HL-60 (cell line): ENCODE results near the gene MYH16.

Experiments used
- CTCF ChIP-seq: IDR thresholded peaks from one replicate; pipeline ENCODE4 v1.5.1; 2011; ENCODE audit warnings: low read length, control low read depth, inconsistent platforms; ENCODE audit not compliant: insufficient read depth
- GABPA ChIP-seq: IDR thresholded peaks from 2 replicates; pipeline ENCODE4 v1.6.1; 2012; ENCODE audit warnings: low read depth
- REST ChIP-seq: IDR thresholded peaks from 2 replicates; pipeline ENCODE4 v1.6.1; 2012; ENCODE audit warnings: low read depth; ENCODE audit not compliant: insufficient replicate concordance
- SPI1 ChIP-seq: IDR thresholded peaks from 2 replicates; pipeline ENCODE4 v1.6.1; 2012; ENCODE audit warnings: low read depth, mild to moderate bottlenecking, borderline replicate concordance

- TF ChIP-seq CTCF = no peak
- TF ChIP-seq GABPA = no peak
- TF ChIP-seq SPI1 = no peak
- no peak for TF ChIP-seq REST
Observed at GRCh38 chr7:99238558-99239341, 33.9 kb upstream of the MYH16 start.
